ENCODE data around the gene ZRANB3. TPM values are rescaled to one million over a fixed set of nuclear protein-coding genes. Genes with fewer than 3 reads are reported as not detected.

Gene ZRANB3
- total RNA-seq, 1 donor from 2014 or later, result 16.5 TPM

GRCh38 chr2:135203944-135204343, 327.1 kb downstream of the ZRANB3 start:
- no peak for TF ChIP-seq CTCF (IDR thresholded peaks at IDR 0.05; ENCODE audit: unreplicated experiment)
- no peaks in the 10 kb centered on the region for H3K27me3 Mint-ChIP-seq (ENCODE audit: low read depth)
- H3K4me3 Mint-ChIP-seq, result no peak overlapping the region
- no peak for DNase-seq (ENCODE audit: low spot score in 2 of 2, unreplicated experiment in 2 of 2)
- H3K27ac Mint-ChIP-seq, result no peak overlapping the region
- peaks cover 6% of the 10 kb centered on the region for H3K4me1 Mint-ChIP-seq
- peaks cover 2% of the 10 kb centered on the region for H3K36me3 Mint-ChIP-seq
- no peaks in the 10 kb centered on the region for H3K9me3 Mint-ChIP-seq

DNA sequence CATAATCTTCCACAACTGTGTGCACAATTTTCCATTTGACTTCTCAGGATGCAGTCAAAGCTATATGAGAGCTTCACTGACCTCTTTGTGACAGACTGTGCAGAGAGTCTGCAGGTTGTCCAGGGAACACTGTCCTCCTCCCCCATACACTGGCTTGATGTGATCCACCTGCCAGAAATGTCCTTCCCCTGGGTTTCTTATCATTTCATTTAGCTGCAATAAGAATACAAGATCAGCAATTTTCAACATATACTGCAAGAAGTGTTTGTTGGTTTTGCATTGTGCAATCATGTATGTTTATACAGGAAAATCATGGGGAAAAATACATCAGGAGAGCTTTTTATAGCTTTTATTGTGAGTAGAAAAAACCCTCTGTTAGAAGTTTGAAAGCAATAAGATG, 328.3 kb downstream of the ZRANB3 start:
- DNase-seq (ENCODE audit: low spot score in 2 of 2, unreplicated experiment in 2 of 2), result no peak
- Mint-ChIP-seq H3K27ac (no peak overlapping the region), H3K27me3 (ENCODE audit: low read depth) (no peaks in the 10 kb centered on the region), H3K9me3 (no peaks in the 10 kb centered on the region), H3K4me1 (peaks cover 6% of the 10 kb centered on the region), H3K36me3 (peaks cover 2% of the 10 kb centered on the region), H3K4me3 (no peak overlapping the region)
- no peak for TF ChIP-seq CTCF (IDR thresholded peaks at IDR 0.05; ENCODE audit: unreplicated experiment)

- TF ChIP-seq CTCF (IDR thresholded peaks at IDR 0.05; ENCODE audit: unreplicated experiment), result no peak
- peaks cover 6% of the 10 kb centered on the region for H3K4me1 Mint-ChIP-seq
- H3K36me3 Mint-ChIP-seq, result peaks cover 1% of the 10 kb centered on the region
- H3K4me3 Mint-ChIP-seq, result no peak overlapping the region
- no peaks in the 10 kb centered on the region for H3K27me3 Mint-ChIP-seq (ENCODE audit: low read depth)
- H3K9me3 Mint-ChIP-seq, result peaks cover 6% of the 10 kb centered on the region
- H3K27ac Mint-ChIP-seq, result no peak overlapping the region
- no peak for DNase-seq (ENCODE audit: low spot score in 2 of 2, unreplicated experiment in 2 of 2)
These were observed 332.5 kb downstream of the ZRANB3 start for GRCh38 chr2:135198481-135198880.

GRCh38 chr2:135190799-135191198, 340.2 kb downstream of the ZRANB3 start:
- Mint-ChIP-seq H3K4me3 (no peak overlapping the region), H3K9me3 (peaks cover 44% of the 10 kb centered on the region), H3K27me3 (ENCODE audit: low read depth) (no peaks in the 10 kb centered on the region), H3K4me1 (no peaks in the 10 kb centered on the region), H3K36me3 (peaks cover 26% of the 10 kb centered on the region), H3K27ac (no peak overlapping the region)
- TF ChIP-seq CTCF (IDR thresholded peaks at IDR 0.05; ENCODE audit: unreplicated experiment), result no peak
- DNase-seq (ENCODE audit: low spot score in 2 of 2, unreplicated experiment in 2 of 2), result no peak

GRCh38 chr2:135189148-135189547, 341.9 kb downstream of the ZRANB3 start:
- H3K36me3 Mint-ChIP-seq, result peaks cover 27% of the 10 kb centered on the region
- no peaks in the 10 kb centered on the region for H3K4me1 Mint-ChIP-seq
- no peak for TF ChIP-seq CTCF (IDR thresholded peaks at IDR 0.05; ENCODE audit: unreplicated experiment)
- H3K27ac Mint-ChIP-seq, result no peak overlapping the region
- H3K9me3 Mint-ChIP-seq, result peaks cover 41% of the 10 kb centered on the region
- no peak overlapping the region for H3K4me3 Mint-ChIP-seq
- DNase-seq (ENCODE audit: low spot score in 2 of 2, unreplicated experiment in 2 of 2), result no peak
- H3K27me3 Mint-ChIP-seq (ENCODE audit: low read depth), result no peaks in the 10 kb centered on the region

DNA sequence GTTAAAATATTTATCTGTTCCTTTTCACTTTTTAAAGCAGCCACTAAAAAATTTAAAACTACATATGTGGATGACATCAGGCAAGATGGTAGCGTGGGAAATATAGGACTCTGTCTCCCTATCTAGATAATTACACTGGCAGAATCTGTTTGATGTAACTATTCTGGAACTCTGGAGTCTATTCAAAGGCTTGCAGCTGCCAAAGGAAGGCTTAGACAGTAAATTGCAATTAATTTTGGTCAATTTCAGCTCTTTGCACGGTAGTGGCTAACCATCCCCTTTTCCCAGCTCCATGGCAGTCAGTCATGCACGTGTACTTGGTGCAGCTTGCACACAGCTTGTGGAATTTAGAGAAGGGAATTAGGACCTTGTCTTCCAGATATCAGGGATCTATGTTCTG, 343.7 kb downstream of the ZRANB3 start:
- no peak for DNase-seq (ENCODE audit: low spot score in 2 of 2, unreplicated experiment in 2 of 2)
- no peak overlapping the region for H3K4me3 Mint-ChIP-seq
- H3K27me3 Mint-ChIP-seq (ENCODE audit: low read depth), result no peaks in the 10 kb centered on the region
- H3K9me3 Mint-ChIP-seq, result peaks cover 26% of the 10 kb centered on the region
- H3K4me1 Mint-ChIP-seq, result no peaks in the 10 kb centered on the region
- TF ChIP-seq CTCF (IDR thresholded peaks at IDR 0.05; ENCODE audit: unreplicated experiment), result no peak
- no peak overlapping the region for H3K27ac Mint-ChIP-seq
- H3K36me3 Mint-ChIP-seq, result peaks cover 23% of the 10 kb centered on the region
